ENCODE results near the gene ZNF804A.

The ZNF804A gene

GRCh38 chr2:184938221-184938985 is 340.1 kb downstream of the ZNF804A start:
- no peak for DNase-seq (ENCODE audit: low read depth in 2 of 2)

GRCh38 chr2:184945326-184945725 is 347.0 kb downstream of the ZNF804A start:
- DNase-seq (ENCODE audit: low read depth in 2 of 2), result no peak

GRCh38 chr2:184945824-184946223 is 347.5 kb downstream of the ZNF804A start:
- DNase-seq (ENCODE audit: low read depth in 2 of 2), result no peak

GRCh38 chr2:184956856-184957255 is 358.5 kb downstream of the ZNF804A start:
- no peak for DNase-seq (ENCODE audit: low read depth in 2 of 2)

GRCh38 chr2:184971546-184972068 is 373.3 kb downstream of the ZNF804A start:
- DNase-seq (ENCODE audit: low read depth in 2 of 2), result no peak

Measured in activated CD4-positive, alpha-beta T cell treated with anti-CD3 and anti-CD28 coated beads for 24 hours (primary cell).